K562 (cell line): ENCODE results near the gene QRICH1. TPM values are rescaled to one million over a fixed set of nuclear protein-coding genes. Genes with fewer than 3 reads are reported as not detected.

Experiments used
- ARID3A ChIP-seq: IDR thresholded peaks from 2 replicates; pipeline ENCODE4 v1.6.1; 2012; ENCODE audit warnings: low read depth, low read length, improper control_type of control experiment, borderline replicate concordance
- BCL6 ChIP-seq: fragments of 250-450 bp; sonication (Bioruptor Pico); IDR thresholded peaks from 2 replicates; pipeline ENCODE4 v1.4.0; 2020
- BRF2 ChIP-seq: IDR thresholded peaks from 3 replicates; pipeline ENCODE4 v1.6.1; 2011; ENCODE audit warnings: borderline replicate concordance, mild to moderate bottlenecking; ENCODE audit not compliant: insufficient read length, insufficient read depth
- DLX4 ChIP-seq: fragments of 250-450 bp; sonication (Bioruptor Pico); IDR thresholded peaks from 2 replicates; pipeline ENCODE4 v1.6.1; 2021; ENCODE audit warnings: mild to moderate bottlenecking
- DPF2 ChIP-seq: fragments of 450-650 bp; IDR thresholded peaks from 2 replicates; pipeline ENCODE4 v1.6.1; 2016
- ELK1 ChIP-seq: sonication (generic); formaldehyde crosslinking; IDR thresholded peaks from 2 replicates; pipeline ENCODE4 v1.8.1; 2022; ENCODE audit warnings: missing genetic modification reagents
- EP400 ChIP-seq: fragments of 450-650 bp; IDR thresholded peaks from 2 replicates; pipeline ENCODE4 v1.6.1; 2017; ENCODE audit warnings: antibody characterized with exemption, mild to moderate bottlenecking, moderate library complexity
- GTF2F1 ChIP-seq: IDR thresholded peaks from 2 replicates; pipeline ENCODE4 v1.6.1; 2011; ENCODE audit warnings: low read depth, low read length, improper control_type of control experiment
- HINFP ChIP-seq: fragments of 450-650 bp; conservative IDR thresholded peaks from 2 replicates; pipeline ENCODE4 v1.6.1; 2016; ENCODE audit warnings: missing genetic modification characterization, low read depth, mild to moderate bottlenecking, control low read depth, missing compliant biosample characterization
- HMG20A ChIP-seq: fragments of 450-650 bp; formaldehyde crosslinking; conservative IDR thresholded peaks from 2 replicates; pipeline ENCODE4 v1.4.0; 2020; ENCODE audit warnings: mild to moderate bottlenecking, mixed read lengths
- MAFG ChIP-seq: fragments of 450-650 bp; conservative IDR thresholded peaks from 2 replicates; pipeline ENCODE4 v1.6.1; 2016; ENCODE audit warnings: missing genetic modification characterization, missing compliant biosample characterization
- MIER1 ChIP-seq: fragments of 450-650 bp; IDR thresholded peaks from 2 replicates; pipeline ENCODE4 v1.6.1; 2016; ENCODE audit warnings: antibody characterized with exemption, mild to moderate bottlenecking, low read depth
- MXD1 ChIP-seq: fragments of 250-450 bp; sonication (Bioruptor Pico); IDR thresholded peaks from 2 replicates; pipeline ENCODE4 v1.8.0; 2021; ENCODE audit warnings: borderline replicate concordance, mild to moderate bottlenecking, moderate library complexity; ENCODE audit not compliant: poor library complexity, severe bottlenecking
- PML ChIP-seq: IDR thresholded peaks from 2 replicates; pipeline ENCODE4 v1.6.1; 2012; ENCODE audit warnings: low read length, inconsistent platforms
- POU5F1 ChIP-seq: fragments of 150-350 bp; IDR thresholded peaks from 2 replicates; pipeline ENCODE4 v1.6.1; 2014; ENCODE audit warnings: borderline replicate concordance, low read length, low read depth, mild to moderate bottlenecking; ENCODE audit not compliant: partially characterized antibody
- PRPF4 ChIP-seq: fragments of 200-400 bp; formaldehyde crosslinking; IDR thresholded peaks from one replicate; pipeline ENCODE4 v1.6.1; 2017; ENCODE audit warnings: low read length, low read depth, mild to moderate bottlenecking; ENCODE audit not compliant: insufficient read depth, poor library complexity, severe bottlenecking
- RNF2 ChIP-seq: sonication (generic); IDR thresholded peaks from 2 replicates; pipeline ENCODE4 v1.6.1; 2016
- TEAD4 ChIP-seq, 2 experiments: sonication (generic) in 1 of 2; formaldehyde crosslinking in 1 of 2; IDR thresholded peaks; 2 replicates each; pipeline versions ENCODE4 v1.6.1 to v1.8.0; 2012 to 2022; ENCODE audit warnings: borderline replicate concordance in 1 of 2, inconsistent platforms in 1 of 2, low read length in 1 of 2, mild to moderate bottlenecking in 1 of 2, missing genetic modification reagents in 1 of 2
- ZFP36 ChIP-seq: fragments of 150-350 bp; IDR thresholded peaks from 2 replicates; pipeline ENCODE4 v1.6.1; 2018; ENCODE audit warnings: low read length, low read depth; ENCODE audit not compliant: partially characterized antibody
- ZNF311 ChIP-seq: fragments of 250-450 bp; sonication (Bioruptor Pico); IDR thresholded peaks from 2 replicates; pipeline ENCODE4 v1.4.0; 2020; ENCODE audit warnings: mild to moderate bottlenecking, moderate library complexity
- ZNF354B ChIP-seq: fragments of 250-450 bp; sonication (Bioruptor Pico); IDR thresholded peaks from 2 replicates; pipeline ENCODE4 v1.4.0; 2020
- polyA plus RNA-seq, 8 experiments: library from polyadenylated mRNA; depleted of rRNA in 4 of 8; stranded (reverse) in 5 of 8; unstranded in 3 of 8; fragments of >200 nt; fragmentation: Nextera tagmentation in 2 of 8; fragmentation: Illumina TruSeq in 1 of 8; extraction: Ambion mirVana in 2 of 8; extraction: Trizol in 1 of 8; gene quantifications; 2 replicates each; pipeline versions ENCODE4 v1.2.1 to v1.2.3, GENCODE V29; 2011 to 2014; ENCODE audit warnings: inconsistent platforms in 1 of 8, missing spikeins in 1 of 8
- total RNA-seq, 7 experiments: library from RNA; depleted of rRNA in 6 of 7; stranded (reverse); fragments of >200 nt in 6 of 7; fragmentation: Illumina TruSeq in 2 of 7; extraction: Trizol in 2 of 7; gene quantifications; 2 replicates each; pipeline versions ENCODE4 v1.2.1 to v1.2.3, GENCODE V29; 2011 to 2021; ENCODE audit warnings: low replicate concordance in 1 of 7

QRICH1 gene
- total and polyA plus RNA-seq, 9 of the 15 experiments (the other 6 are each of a cell fraction or from before 2014, with no cell fraction given): 20.1 to 99.2 (median 56.7) TPM

- no peak for TF ChIP-seq ARID3A
- TF ChIP-seq HMG20A (CRISPR knock-in tag): no peak
- no peak for TF ChIP-seq PRPF4
- no peak for TF ChIP-seq POU5F1
- no peak for TF ChIP-seq BCL6 (CRISPR knock-in tag)
- TF ChIP-seq MIER1: no peak
- TF ChIP-seq GTF2F1: no peak
- TF ChIP-seq ZNF311 (CRISPR knock-in tag): no peak
- no peak for TF ChIP-seq ZNF354B (CRISPR knock-in tag)
- peak; percentile 53; the same call in 1 of the 2 replicates for TF ChIP-seq EP400
- no peak for TF ChIP-seq RNF2
- TF ChIP-seq ELK1: no peak
- TF ChIP-seq BRF2: no peak
- no peak for TF ChIP-seq HINFP
- TF ChIP-seq TEAD4 (IDR thresholded peaks at IDR 0.05; ENCODE audit: low read length): no peak
- no peak for TF ChIP-seq TEAD4 (CRISPR knock-in tag; IDR thresholded peaks at IDR 0.05; ENCODE audit: borderline replicate concordance)
- peak; percentile 43; the same call in 1 of the 2 replicates for TF ChIP-seq PML
- no peak for TF ChIP-seq DLX4
- TF ChIP-seq MXD1 (CRISPR knock-in tag): no peak
- no peak for TF ChIP-seq DPF2
- no peak for TF ChIP-seq MAFG (tag)
- TF ChIP-seq ZFP36: no peak
These were observed 26.7 kb upstream of the QRICH1 start, which contains the start of gene USP19 (continued) for GRCh38 chr3:49120438-49121131.
